HS-5 (cell line): ENCODE results near the gene CLCNKB.
"Not testable (repeated sequence)": the region's sequence is repeated elsewhere in the genome, so short reads cannot be mapped to it uniquely, and the experiment has no call there.

Source experiments
- DNase-seq: peaks from one replicate; pipeline ENCODE4 v3.0.0-alpha.2; 2012; ENCODE audit warnings: low read depth

The CLCNKB gene

DNA sequence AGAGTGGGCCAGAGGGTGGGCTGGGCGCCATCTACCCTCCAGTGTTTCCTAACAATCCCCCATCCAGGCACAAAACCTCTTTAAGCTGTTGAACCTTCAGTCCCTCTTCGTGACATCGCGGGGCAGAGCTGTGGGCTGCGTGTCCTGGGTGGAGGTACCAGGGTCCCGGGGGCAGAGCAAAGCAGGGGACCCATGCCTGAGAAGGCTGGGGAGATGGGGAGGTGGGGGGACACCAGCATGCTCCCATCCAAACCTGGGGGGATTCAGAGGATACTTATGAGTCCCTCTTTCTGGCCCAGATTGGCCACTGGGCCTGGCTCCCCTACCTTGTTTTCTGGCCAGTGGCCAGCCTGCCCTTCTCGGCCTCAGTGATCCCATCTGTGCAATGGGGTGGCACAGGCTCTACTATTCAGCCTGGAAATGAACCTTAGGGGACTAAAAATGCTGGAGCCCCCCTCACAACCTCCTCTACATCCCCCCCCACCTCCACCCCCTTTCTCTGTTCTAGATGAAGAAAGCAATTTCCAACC, 10.4 kb upstream of the CLCNKB start:
- not testable (repeated sequence) for DNase-seq

- DNase-seq: not testable (repeated sequence)
Observed at GRCh38 chr1:16036461-16036860, 7.1 kb upstream of the CLCNKB start.

GRCh38 chr1:16038620-16038912, 5.0 kb upstream of the CLCNKB start:
- DNase-seq: no peak

GRCh38 chr1:16039871-16040270, 3.7 kb upstream of the CLCNKB start:
- DNase-seq: not testable (repeated sequence)

- DNase-seq: no peak
Observed at GRCh38 chr1:16041200-16041599, 2.4 kb upstream of the CLCNKB start.

GRCh38 chr1:16042096-16042495, 1.5 kb upstream of the CLCNKB start:
- no peak for DNase-seq

GRCh38 chr1:16042654-16043053, 928 bp upstream of the CLCNKB start:
- DNase-seq: not testable (repeated sequence)

GRCh38 chr1:16043950-16044349, 368 bp downstream of the CLCNKB start:
- no peak for DNase-seq

- DNase-seq: no peak
Observed at GRCh38 chr1:16046842-16047241, 3.3 kb downstream of the CLCNKB start.

- no peak for DNase-seq
Observed at GRCh38 chr1:16047791-16048475, 4.4 kb downstream of the CLCNKB start.

GRCh38 chr1:16048573-16049189, 5.1 kb downstream of the CLCNKB start:
- no peak for DNase-seq

DNA sequence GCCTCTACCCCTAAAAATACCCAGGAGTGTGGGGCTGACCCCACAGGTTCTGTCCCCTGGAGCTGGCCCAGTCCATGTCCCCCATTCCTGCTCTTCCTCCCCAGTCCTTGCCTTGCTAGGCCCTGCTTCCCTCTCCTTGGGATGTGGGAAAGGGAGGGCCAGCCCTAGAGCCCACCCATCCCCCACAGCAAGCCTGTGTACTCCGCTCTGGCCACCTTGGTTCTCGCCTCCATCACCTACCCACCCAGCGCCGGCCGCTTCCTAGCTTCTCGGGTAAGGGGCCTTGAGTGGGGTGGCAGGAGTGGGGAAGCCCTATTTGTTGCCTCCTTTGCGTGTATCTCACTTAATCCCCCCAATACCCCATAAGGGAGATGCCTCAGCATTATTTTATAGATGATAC, 6.7 kb downstream of the CLCNKB start:
- no peak for DNase-seq

DNA sequence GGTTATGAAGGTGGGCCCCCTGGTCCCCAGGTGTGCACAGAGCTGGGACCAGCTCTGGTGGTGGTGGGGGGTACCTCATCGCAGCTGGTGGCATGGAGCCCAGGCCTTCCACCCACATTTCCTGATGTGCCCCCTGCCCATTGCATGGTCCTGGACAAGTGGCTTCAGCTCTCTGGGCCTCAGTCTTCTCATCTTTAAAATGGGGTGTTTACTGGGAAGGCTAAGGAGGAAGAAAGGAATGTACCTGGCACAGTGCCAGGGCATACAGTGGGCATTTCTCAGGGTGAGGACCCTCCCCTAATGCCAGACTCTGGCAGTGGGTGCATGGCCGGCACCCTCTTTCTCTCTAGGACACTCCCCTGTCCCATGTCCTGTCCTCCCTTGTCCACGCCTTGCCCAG, 7.5 kb downstream of the CLCNKB start:
- DNase-seq: no peak

DNA sequence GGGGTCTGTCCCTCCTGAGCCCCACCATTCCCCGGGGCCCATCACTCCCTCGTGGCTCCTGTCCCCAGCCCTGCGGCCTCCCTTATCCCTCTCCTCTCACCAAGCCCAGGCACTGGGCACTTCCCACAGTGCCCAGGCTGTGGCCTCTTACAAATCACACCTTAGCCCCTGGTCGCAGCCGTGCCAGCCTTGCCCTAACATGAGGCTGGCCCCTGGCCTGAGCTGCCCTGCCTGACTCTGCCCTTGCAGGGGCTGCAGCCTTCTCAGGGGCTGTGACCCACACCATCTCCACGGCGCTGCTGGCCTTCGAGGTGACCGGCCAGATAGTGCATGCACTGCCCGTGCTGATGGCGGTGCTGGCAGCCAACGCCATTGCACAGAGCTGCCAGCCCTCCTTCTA, 8.4 kb downstream of the CLCNKB start:
- not testable (repeated sequence) for DNase-seq

- DNase-seq: no peak
Observed at GRCh38 chr1:16053781-16054502, 10.4 kb downstream of the CLCNKB start.

DNA sequence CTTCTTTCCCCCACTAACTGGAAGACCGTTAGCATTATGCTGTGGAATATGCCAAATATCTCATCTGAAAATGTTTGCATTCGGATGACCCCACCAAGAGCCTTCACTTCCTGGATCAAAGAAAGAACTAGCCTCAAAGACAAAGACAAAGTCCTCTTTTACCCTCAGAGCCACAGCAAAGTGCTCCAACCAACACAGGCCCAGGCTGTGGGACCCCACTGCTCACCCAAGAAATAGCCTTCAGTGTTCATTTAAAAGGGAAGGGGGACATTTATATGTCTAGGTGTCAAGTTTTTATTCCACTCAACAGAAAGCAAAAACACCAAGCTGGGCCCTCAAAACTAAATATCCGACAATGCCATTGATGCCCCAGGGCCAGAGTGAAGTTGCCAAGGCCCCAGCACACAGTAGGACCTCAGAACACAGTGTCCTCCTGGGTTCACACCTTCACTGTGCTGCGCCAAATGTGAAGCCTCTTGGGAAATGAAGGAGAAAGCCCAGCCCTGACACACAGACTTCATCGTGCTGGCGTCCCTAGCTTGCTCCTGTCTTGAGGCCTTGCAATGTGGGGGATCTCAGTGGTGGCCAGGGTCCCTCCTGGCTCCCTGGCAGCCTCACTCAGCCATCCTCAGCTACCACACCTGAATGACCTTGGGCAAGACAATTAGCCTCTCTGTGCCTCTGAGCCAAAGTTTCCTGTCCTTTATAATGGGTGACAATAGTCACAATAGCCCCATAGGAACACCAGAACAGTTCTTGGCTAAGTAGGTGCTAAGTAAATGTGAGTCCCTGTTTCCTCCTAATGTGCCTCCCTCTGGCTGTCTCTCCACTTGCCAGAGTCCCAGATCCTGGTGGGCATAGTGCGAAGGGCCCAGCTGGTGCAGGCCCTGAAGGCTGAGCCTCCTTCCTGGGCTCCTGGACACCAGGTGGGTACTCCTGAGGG, 11.3 kb downstream of the CLCNKB start:
- DNase-seq: no peak

DNA sequence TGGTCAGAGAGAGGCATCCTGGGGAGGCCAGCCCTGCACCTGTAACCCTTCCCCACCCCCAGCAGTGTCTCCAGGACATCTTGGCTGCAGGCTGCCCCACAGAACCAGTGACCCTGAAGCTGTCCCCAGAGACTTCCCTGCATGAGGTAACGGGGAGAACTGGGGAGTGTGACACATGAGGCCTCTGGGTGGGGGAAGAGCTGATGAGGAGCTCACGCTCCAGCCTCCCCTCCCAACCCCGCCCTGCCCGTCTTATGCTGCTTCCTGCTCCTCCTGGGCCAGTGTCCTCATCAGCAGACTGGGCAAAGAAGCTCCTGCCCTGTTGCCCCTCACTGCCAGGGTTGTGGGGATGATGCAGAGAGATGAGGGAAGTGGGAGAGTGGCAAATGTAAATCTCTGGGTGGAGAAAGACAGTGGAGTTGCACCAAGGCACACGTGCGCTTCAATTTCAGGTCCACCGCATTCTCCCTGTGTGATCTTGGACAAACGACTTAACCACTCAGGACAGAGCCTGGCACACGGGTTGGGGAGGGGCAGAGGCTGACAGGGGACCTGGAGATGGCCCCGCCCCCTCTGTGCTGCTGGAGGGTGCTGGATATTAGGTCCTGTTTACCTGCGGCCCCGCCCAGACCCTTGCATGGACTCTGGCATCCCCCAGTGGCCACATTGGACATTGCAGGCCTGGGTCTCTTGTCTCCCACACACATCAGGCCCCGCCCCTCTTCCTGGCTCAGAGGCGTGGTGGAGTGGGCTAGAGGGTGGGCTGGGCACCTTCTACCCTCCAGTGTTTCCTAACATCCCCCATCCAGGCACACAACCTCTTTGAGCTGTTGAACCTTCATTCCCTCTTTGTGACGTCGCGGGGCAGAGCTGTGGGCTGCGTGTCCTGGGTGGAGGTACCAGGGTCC, 12.3 kb downstream of the CLCNKB start:
- DNase-seq: no peak

DNA sequence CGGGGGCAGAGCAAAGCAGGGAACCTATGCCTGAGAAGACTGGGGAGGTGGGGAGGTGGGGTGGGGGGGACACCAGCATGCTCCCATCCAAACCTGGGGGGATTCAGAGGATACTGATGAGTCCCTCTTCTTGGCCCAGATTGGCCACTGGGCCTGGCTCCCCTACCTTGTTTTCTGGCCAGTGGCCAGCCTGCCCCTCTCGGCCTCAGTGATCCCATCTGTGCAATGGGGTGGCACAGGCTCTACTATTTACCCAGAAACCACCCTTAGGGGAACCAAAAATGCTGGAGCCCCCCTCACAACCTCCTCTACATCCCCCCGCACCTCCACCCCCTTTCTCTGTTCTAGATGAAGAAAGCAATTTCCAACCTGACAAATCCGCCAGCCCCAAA, 12.9 kb downstream of the CLCNKB start:
- not testable (repeated sequence) for DNase-seq

DNA sequence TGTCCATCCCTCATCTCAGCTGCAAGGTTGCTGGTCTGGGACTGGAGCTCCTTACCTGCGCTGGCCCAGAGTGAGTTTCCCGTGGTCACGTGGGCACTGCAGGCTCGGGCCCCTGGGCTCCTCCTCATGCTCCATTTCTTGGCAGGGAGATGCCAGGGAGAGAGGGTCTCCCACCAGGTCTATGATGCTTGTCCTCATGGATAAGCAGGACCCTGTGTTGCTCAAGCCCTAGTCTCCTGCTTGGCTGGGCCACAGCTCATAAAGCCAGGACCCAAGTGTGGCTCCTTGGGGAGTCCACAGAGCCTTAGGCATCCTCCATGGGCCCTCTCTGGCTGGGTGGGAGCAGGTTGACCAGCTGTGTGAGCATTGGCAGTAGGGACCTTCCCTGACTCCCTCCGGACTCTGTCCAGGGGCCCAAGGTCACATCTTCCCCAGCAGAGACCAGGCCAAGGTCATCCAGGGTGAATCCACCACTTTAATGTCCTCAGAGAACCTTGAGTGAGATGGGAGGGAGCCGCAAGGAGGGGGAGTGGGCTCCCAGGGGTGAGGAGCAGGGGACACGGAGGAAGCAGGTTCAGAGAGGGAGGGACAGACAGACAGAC, 13.8 kb downstream of the CLCNKB start:
- DNase-seq: not testable (repeated sequence)

DNA sequence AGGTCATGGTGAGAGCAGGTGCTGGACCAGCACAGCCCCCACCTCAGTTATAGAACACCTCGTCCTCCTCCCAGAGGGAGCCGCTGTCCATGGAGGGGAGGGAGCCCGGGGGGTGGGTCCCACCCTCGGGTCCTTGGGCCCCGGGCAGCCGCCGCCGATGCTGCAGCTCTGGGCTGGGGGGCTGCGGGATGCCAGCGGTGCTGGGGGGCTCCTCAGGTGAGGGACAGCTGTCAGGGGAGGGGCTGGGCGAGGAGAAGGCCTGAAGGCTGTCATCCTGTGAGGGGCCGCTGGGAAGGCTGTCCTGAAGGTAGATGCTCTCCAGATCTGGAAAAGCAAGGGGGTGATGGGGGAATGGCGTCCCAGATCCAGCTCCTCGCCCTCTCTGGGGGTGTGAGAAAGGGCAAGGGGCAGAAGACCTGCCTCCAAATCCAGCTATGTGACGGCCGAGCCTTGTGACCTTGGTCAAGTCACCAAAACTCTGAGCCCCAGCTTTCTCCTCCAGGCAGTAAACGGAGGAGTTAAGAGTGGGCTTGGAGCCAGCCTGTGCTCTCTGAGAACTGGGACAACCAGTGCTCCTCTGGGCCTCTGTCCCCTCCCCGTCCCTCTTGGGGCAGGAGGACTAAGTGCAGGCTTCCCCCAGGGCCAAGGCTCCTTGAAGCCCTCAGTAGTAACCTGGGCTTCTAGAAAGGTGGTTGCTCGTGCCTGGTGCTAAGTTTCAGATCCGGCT, 15.0 kb downstream of the CLCNKB start:
- not testable (repeated sequence) for DNase-seq
